Aorta (tissue), 5 donors: Measurements from ENCODE around the gene HSPBAP1. TPM values are rescaled to one million over a fixed set of nuclear protein-coding genes. Genes with fewer than 3 reads are reported as not detected.
A peak's percentile ranks its signal among the peaks of the same experiment; 100 is the strongest.

ENCODE experiments used
- ATAC-seq: fragments of 200-7000 bp; cut with Tn5 transposase; one replicate; pipeline ENCODE4 v1.9.1; 2022; ENCODE audit warnings: moderate library complexity; ENCODE audit not compliant: low FRiP score
- DNase-seq, 2 donors: peaks; one replicate each; pipeline ENCODE4 v3.0.0-alpha.2; 2020
- H3K27ac ChIP-seq, 2 donors: one replicate each; pipeline ENCODE4 v1.5.1; 2013; ENCODE audit warnings: low read length in 2 of 2, mild to moderate bottlenecking in 2 of 2, moderate library complexity in 2 of 2, control low read depth in 1 of 2, inconsistent platforms in 1 of 2, low read depth in 1 of 2
- H3K27me3 ChIP-seq, 2 donors: one replicate each; pipeline ENCODE4 v1.6.1; 2013; ENCODE audit warnings: control low read depth in 1 of 2, low read length in 1 of 2, mild to moderate bottlenecking in 1 of 2, moderate library complexity in 1 of 2; ENCODE audit not compliant: insufficient read depth in 2 of 2, control insufficient read depth in 1 of 2
- H3K36me3 ChIP-seq, 2 donors: one replicate each; pipeline ENCODE4 v1.6.1; 2013; ENCODE audit warnings: control low read depth in 1 of 2, low read length in 1 of 2, mild to moderate bottlenecking in 1 of 2; ENCODE audit not compliant: insufficient read depth in 2 of 2, control insufficient read depth in 1 of 2
- H3K4me1 ChIP-seq, 2 donors: one replicate each; pipeline ENCODE4 v1.6.1; 2013; ENCODE audit warnings: low read length in 2 of 2, control low read depth in 1 of 2, mild to moderate bottlenecking in 1 of 2, moderate library complexity in 1 of 2; ENCODE audit not compliant: insufficient read depth in 2 of 2, control insufficient read depth in 1 of 2
- H3K4me3 ChIP-seq, 2 donors: one replicate each; pipeline ENCODE4 v1.5.1; 2013; ENCODE audit warnings: low read length in 2 of 2, control low read depth in 1 of 2, mild to moderate bottlenecking in 1 of 2
- H3K9me3 ChIP-seq: one replicate; pipeline ENCODE4 v1.6.1; 2013; ENCODE audit warnings: mild to moderate bottlenecking, low read length; ENCODE audit not compliant: control insufficient read depth
- WGBS, 2 donors: extraction: QIAGEN DNeasy Blood & Tissue Kit; methylation state at CpG; one replicate each; pipeline ENCODE4 v1.1.7; 2013; 5-methylcytosine and 5-hydroxymethylcytosine counted together
- intact Hi-C, 2 donors: fragments of 100-400 bp; cut with DNase I; formaldehyde crosslinking; loops; one replicate each; pipeline versions ENCODE4 v1.14.2 to v1.15.0; 2022
- polyA plus RNA-seq, 2 donors: library from polyadenylated mRNA; stranded (reverse); fragments of 200-250 nt; gene quantifications; one replicate each; pipeline ENCODE4 v1.2.3, GENCODE V29; 2013
- total RNA-seq, 2 donors: library from RNA; stranded (reverse); fragmentation: NEBNext Ultra II Directional; extraction: Animal tissue kit (Norgen Biotek cat#: 25700); gene quantifications; one replicate each; pipeline ENCODE4 v1.2.1, GENCODE V29; 2021
- donor health status: healthy with polysubstance abuse.
- donor health status: Bipolar disorder and iron deficiency.
- donor health status: DM: no; HTN: no; CAD: no.
- donor health status: DM: no; HTN: no; CAD: no.
- donor health status: DM: yes; HTN: yes; CAD: no.

The HSPBAP1 gene
- total and polyA plus RNA-seq, 4 donors, result 3.5 to 18.6 (median 10.1) TPM

DNA sequence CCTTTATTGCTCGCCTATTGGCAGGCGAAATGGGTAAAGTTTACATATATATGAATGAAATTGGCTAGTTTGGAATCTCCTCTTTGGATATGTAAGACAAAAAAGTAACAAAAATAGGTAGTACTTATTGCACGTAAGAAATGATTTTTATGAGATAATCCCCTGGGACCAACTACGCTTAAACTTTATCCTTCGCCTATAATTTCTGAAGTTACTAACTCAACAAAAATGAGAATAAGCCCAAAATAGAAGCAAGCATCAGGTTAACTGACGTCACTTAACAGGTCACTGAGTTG lies 800 bp upstream of the HSPBAP1 start:
- no peak for ATAC-seq
- 0% methylated on average over 6 of the region's 6 CpGs for WGBS, 2 donors

DNA sequence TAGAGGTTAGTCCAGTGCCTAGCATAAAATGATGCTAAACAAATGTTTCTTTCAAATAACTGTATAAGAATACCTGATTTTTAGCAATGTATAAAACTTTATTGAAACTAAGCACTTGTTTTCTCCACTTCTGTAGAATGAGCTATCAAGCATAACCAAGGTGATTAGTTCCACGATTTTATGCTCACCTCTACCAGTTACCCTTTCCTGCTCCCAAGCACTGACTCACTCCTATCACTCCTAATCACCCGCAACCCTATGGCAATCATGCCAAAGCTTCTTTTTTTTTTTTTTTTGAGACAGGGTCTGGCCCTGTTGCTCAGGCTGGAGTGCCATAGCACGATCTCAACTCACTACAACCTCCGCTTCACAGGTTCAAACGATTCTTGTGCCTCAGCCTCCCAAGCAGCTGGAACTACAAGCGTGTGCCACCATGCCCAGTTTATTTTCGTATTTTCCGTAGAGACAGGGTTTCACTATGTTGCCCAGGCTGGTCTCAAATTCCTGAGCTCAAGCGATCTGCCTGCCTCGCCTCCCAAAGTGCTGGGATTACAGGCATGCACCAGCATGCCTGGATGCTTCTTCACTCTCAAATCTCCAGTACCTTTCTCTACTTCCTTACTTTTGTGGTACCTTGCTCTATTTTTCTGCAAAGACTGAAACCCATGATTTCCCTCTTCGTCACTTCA lies 3.9 kb downstream of the HSPBAP1 start:
- no peaks in the 10 kb centered on the region for H3K4me1 ChIP-seq
- no peaks in the 10 kb centered on the region for H3K9me3 ChIP-seq
- no peak overlapping the region for H3K27ac ChIP-seq
- H3K36me3 ChIP-seq, result no peaks in the 10 kb centered on the region
- intact Hi-C loops, result no loop called here
- no peaks in the 10 kb centered on the region for H3K27me3 ChIP-seq
- 91 to 93% methylated on average over 11 of the region's 11 CpGs for WGBS, 2 donors
- H3K4me3 ChIP-seq, result no peak overlapping the region
- DNase-seq, result no peak
- no peak for ATAC-seq

More for the DNA sequence above, 800 bp upstream of the HSPBAP1 start:
- no peak for DNase-seq
- intact Hi-C loops, result no loop called here
- peaks cover 0 to 1% of the 10 kb centered on the region in 2 donors for H3K27me3 ChIP-seq
- no peaks in the 10 kb centered on the region for H3K4me1 ChIP-seq
- peak overlapping the region; percentile 85 for H3K4me3 ChIP-seq
- peak overlapping the region; percentile 81 to 94 for H3K27ac ChIP-seq
- H3K36me3 ChIP-seq, result no peaks in the 10 kb centered on the region
- no peaks in the 10 kb centered on the region for H3K9me3 ChIP-seq

DNA sequence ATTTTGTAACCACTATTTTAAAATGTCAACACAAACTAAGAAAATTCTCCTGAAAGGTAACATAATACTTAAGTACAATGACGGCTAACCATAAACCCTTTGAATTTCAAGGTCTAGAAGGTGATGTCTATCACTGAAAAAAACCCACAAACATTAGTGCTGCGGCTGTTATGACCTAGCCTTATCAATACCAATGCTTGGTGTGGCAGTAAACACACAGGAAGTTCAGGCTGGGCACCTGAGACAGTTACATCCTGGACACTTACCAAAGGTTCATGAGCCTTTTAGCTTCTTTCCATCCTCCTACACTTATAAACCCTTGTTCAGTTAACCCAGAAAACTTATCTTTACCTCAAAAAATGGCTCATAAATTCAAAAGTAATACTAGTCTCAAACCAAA lies 5.8 kb downstream of the HSPBAP1 start:
- no peaks in the 10 kb centered on the region for H3K4me1 ChIP-seq
- DNase-seq, result no peak
- H3K27ac ChIP-seq, result no peak overlapping the region
- 92 to 95% methylated on average over 2 of the region's 2 CpGs for WGBS, 2 donors
- ATAC-seq, result no peak
- intact Hi-C loops, result no loop called here
- no peaks in the 10 kb centered on the region for H3K9me3 ChIP-seq
- no peaks in the 10 kb centered on the region for H3K36me3 ChIP-seq
- H3K27me3 ChIP-seq, result no peaks in the 10 kb centered on the region
- H3K4me3 ChIP-seq, result no peak overlapping the region

DNA sequence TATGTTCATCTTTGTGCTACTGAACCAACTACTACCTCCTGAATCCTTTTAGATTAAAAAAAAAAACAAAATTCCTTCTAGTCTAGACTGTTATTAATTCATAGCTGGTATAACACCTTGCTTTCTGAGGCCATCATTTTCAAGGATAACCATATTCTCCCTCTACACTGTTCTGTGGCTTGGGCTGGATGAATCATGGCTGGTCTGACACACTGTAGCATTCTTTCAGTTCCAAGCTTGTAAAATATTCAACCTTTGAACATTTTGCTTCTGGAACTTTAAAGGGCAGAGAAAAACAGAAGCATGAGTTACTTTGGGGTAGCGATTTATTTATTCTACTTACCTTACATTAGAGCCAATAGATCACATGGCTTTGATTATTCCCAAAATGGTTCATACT lies 7.6 kb downstream of the HSPBAP1 start:
- Histone ChIP-seq H3K4me1 (no peaks in the 10 kb centered on the region), H3K27ac (no peak overlapping the region), H3K9me3 (no peaks in the 10 kb centered on the region), H3K27me3 (no peaks in the 10 kb centered on the region), H3K4me3 (no peak overlapping the region), H3K36me3 (no peaks in the 10 kb centered on the region)
- intact Hi-C loops, result no loop called here
- ATAC-seq, result no peak
- 81 to 91% methylated on average over 1 of the region's 1 CpG for WGBS, 2 donors
- DNase-seq, result no peak

DNA sequence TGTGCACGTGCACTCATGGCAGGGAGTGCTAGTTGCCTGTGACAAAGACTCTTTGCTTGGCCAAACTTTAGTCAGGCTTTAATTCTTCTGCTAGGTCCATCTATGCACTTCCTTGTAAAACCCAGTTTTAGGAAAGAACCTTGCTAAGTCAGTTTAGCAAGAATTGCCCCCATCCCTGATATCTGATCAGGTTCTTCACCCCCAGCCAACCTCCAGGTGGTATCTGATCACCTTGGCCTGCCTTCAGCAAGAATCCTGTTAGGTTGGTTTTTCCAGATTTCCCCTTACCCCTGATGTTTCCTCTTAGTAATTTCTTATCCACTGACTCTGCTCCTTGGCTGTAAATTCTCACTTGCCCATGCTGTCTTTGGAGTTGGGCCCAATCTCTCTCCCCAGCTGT lies 8.4 kb downstream of the HSPBAP1 start:
- no peak for ATAC-seq
- H3K27me3 ChIP-seq, result no peaks in the 10 kb centered on the region
- no peaks in the 10 kb centered on the region for H3K4me1 ChIP-seq
- no peak for DNase-seq
- WGBS, 2 donors, result 84 to 85% methylated on average over 1 of the region's 1 CpG
- no peak overlapping the region for H3K27ac ChIP-seq
- intact Hi-C loops, result no loop called here
- H3K36me3 ChIP-seq, result no peaks in the 10 kb centered on the region
- H3K4me3 ChIP-seq, result no peak overlapping the region
- no peaks in the 10 kb centered on the region for H3K9me3 ChIP-seq

DNA sequence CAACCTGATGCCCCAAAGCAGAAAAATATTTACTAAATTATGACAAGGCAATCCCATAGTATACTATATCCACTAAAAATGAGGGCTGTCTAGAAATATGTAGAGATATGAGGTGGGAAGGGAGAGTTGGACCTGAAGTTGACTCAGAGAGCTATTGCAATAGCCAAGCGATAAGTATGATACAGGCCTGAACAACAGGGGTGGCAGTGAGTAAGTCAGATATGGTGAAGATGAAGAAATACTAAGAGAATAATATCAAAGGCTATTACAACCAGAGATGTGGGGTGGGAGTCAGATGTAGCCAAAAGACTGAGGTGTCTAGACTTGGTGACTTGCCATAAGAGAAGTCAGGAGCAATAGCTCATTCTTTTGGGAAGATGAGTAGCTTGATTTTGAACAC lies 9.2 kb downstream of the HSPBAP1 start:
- Histone ChIP-seq H3K4me3 (no peak overlapping the region), H3K4me1 (no peaks in the 10 kb centered on the region), H3K27ac (no peak overlapping the region), H3K9me3 (no peaks in the 10 kb centered on the region), H3K36me3 (no peaks in the 10 kb centered on the region), H3K27me3 (no peaks in the 10 kb centered on the region)
- no peak for DNase-seq
- ATAC-seq, result no peak
- 97 to 100% methylated on average over 1 of the region's 1 CpG for WGBS, 2 donors
- intact Hi-C loops, result no loop called here

DNA sequence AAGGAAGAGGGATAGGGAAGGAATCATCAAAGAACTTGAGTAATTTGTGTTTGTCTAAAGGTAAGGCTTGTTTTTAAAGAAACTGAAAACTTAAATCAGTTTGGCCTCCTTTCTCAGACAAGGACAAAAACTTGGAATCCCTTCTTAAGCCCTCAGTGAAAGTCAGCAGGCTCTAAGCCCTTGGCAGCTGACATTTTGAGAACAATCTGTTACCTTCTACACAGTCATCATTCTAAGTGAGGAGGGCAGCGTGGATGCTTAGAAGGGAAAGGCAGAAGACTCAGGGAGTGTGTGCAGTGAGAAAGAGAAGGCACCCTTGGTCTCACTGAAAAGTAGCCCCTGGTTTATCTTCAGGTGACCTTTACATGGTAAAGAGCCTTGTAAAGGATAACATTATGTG lies 10.8 kb downstream of the HSPBAP1 start:
- intact Hi-C loops, result no loop called here
- WGBS, 2 donors, result 88 to 89% methylated on average over 1 of the region's 1 CpG

DNA sequence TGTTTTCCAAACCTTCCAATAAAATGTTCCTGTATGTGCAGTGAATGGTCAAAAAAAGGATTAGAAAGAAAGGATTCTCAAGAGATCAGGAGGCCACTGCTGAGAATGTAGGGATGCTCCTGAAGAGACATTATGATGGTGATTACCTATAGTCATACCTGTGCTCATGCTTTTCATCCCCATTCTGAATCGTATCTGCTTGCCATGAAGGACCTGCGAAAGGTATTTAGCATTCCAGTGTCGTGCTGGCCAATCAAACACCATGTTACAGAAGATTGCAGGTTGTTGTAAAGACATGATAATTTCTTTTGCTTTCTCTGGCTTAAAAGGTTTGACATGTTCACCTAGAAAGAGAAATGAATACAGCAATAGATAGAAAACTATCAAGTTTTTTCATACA lies 16.1 kb downstream of the HSPBAP1 start:
- DNase-seq (no peak), ATAC-seq (no peak)
- no peaks in the 10 kb centered on the region for H3K36me3 ChIP-seq
- intact Hi-C loops, result no loop called here
- no peaks in the 10 kb centered on the region for H3K4me1 ChIP-seq
- H3K27ac ChIP-seq, result no peak overlapping the region
- no peak overlapping the region for H3K4me3 ChIP-seq
- no peaks in the 10 kb centered on the region for H3K27me3 ChIP-seq
- 68 to 75% methylated on average over 3 of the region's 3 CpGs for WGBS, 2 donors
- no peaks in the 10 kb centered on the region for H3K9me3 ChIP-seq

More for the DNA sequence above, 10.8 kb downstream of the HSPBAP1 start:
- H3K36me3 ChIP-seq, result no peaks in the 10 kb centered on the region
- DNase-seq (no peak), ATAC-seq (no peak)
- no peaks in the 10 kb centered on the region for H3K27me3 ChIP-seq
- H3K27ac ChIP-seq, result no peak overlapping the region
- H3K4me3 ChIP-seq, result no peak overlapping the region
- H3K4me1 ChIP-seq, result no peaks in the 10 kb centered on the region
- no peaks in the 10 kb centered on the region for H3K9me3 ChIP-seq

DNA sequence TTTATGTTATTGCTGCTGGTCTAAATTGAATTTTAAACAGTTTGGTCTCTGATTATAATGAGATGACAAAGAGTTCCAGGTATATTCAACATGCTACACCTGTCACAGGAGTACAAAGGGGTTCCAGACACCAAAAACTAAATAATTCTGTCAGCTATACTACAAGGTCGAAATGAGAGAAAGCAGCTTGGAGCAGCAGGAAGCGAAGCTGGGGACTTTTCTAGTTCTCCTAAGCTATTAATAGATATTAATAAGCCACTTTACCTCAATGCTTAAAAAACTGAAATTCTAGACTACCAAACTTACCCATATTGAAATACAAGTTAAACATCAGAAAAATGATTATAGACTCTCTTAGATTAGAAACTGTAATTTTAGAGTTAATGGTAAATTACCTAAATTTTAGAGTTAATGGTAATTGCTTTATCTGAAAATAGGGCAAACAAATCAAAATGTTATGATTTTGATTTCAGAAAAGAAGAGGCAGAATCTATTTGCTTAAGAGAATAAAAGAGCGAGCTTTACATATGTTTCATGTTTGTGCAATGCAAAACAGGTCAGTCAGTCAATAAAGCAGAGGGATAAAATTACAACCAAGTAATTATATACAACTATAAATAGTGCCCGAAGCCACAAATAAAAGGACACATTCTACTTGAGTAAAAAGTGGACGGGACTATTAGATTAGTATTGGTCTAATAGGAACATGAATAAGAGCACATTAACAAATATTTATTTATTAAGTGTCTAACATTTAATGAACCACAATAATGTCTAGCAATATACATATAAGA lies 16.8 kb downstream of the HSPBAP1 start:
- H3K4me1 ChIP-seq, result no peaks in the 10 kb centered on the region
- no peak overlapping the region for H3K27ac ChIP-seq
- H3K9me3 ChIP-seq, result no peaks in the 10 kb centered on the region
- H3K27me3 ChIP-seq, result no peaks in the 10 kb centered on the region
- no peak for ATAC-seq
- WGBS, 2 donors, result 69 to 71% methylated on average over 5 of the region's 5 CpGs
- no peak overlapping the region for H3K4me3 ChIP-seq
- intact Hi-C loops, result no loop called here
- no peaks in the 10 kb centered on the region for H3K36me3 ChIP-seq
- DNase-seq, result no peak
